A673 (cell line): ENCODE measurements around the gene DHRS13.
A peak's percentile ranks its signal among the peaks of the same experiment; 100 is the strongest.

ENCODE experiments used
- CTCF ChIP-seq: fragments of 300-800, 200-600 bp; sonication (generic); conservative IDR thresholded peaks from 2 replicates; pipeline ENCODE4 v1.5.1; 2017; ENCODE audit warnings: low read depth, mild to moderate bottlenecking, antibody characterized with exemption, low read length, moderate library complexity, mixed read lengths
- EZH2 ChIP-seq: fragments of 200-600 bp; sonication (generic); IDR thresholded peaks from 2 replicates; pipeline ENCODE4 v1.6.1; 2017; ENCODE audit warnings: borderline replicate concordance, low read depth, mild to moderate bottlenecking, mixed read lengths, antibody characterized with exemption, low read length; ENCODE audit not compliant: poor library complexity, severe bottlenecking

- TF ChIP-seq CTCF (peak; percentile 32), EZH2 (no peak)
Measured at GRCh38 chr17:28878981-28879380, 23.9 kb downstream of the DHRS13 start.
